Upper lobe of left lung (tissue), 4 donors: ENCODE data around the gene RAG2.

ENCODE experiments used
- CTCF ChIP-seq, 6 experiments: fragments of 450-650 bp in 4 of 6; fragments of 200-600 bp in 2 of 6; sonication (generic) in 2 of 6; IDR thresholded peaks; one replicate each; pipeline ENCODE4 v1.5.1; 2016 to 2019; ENCODE audit warnings: antibody characterized with exemption in 6 of 6
- POLR2AphosphoS5 ChIP-seq, 2 donors: sonication (generic); formaldehyde crosslinking; IDR thresholded peaks; one replicate each; pipeline ENCODE4 v1.5.1; 2017; ENCODE audit warnings: antibody characterized with exemption in 2 of 2

- no peak for TF ChIP-seq CTCF (IDR thresholded peaks at IDR 0.05)
- TF ChIP-seq POLR2AphosphoS5 (IDR thresholded peaks at IDR 0.05) = no peak
Measured at GRCh38 chr11:36638556-36638955, 40.5 kb upstream of the RAG2 start.
